ENCODE data around the gene DRAP1. TPM values are rescaled to one million over a fixed set of nuclear protein-coding genes. Genes with fewer than 3 reads are reported as not detected.

DRAP1 gene
- total RNA-seq, 2 donors from 2014 or later, result 72.1 to 83.1 TPM

DNA sequence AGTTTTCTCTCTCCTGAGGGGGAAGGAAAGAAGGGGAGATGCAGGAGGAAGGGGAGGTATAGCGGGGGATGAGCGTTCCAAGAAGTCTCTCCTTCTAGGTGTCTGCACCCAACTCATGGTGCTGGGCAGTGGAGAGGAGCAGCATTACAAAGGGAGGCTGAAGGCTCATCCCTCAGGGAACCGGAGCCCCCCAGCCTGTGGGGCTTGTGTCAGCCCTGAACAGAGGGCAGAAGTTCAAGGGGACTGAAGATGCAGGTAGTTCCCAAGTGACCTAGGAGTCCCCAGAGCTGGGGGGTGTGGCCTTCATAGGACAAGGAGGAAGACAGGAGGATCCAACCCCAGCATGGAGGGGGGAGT lies 2.2 kb upstream of the DRAP1 start:
- Histone ChIP-seq H3K27me3 (no peaks in the 10 kb centered on the region), H3K36me3 (peaks cover under 1% of the 10 kb centered on the region), H3K27ac (peak overlapping the region; percentile 93 to 97), H3K4me3 (peak overlapping the region in 1 of 2 donors; percentile 98), H3K4me1 (peaks cover 0 to 56% of the 10 kb centered on the region in 2 donors), H3K9me3 (no peaks in the 10 kb centered on the region)
- TF ChIP-seq, protein P1, sequence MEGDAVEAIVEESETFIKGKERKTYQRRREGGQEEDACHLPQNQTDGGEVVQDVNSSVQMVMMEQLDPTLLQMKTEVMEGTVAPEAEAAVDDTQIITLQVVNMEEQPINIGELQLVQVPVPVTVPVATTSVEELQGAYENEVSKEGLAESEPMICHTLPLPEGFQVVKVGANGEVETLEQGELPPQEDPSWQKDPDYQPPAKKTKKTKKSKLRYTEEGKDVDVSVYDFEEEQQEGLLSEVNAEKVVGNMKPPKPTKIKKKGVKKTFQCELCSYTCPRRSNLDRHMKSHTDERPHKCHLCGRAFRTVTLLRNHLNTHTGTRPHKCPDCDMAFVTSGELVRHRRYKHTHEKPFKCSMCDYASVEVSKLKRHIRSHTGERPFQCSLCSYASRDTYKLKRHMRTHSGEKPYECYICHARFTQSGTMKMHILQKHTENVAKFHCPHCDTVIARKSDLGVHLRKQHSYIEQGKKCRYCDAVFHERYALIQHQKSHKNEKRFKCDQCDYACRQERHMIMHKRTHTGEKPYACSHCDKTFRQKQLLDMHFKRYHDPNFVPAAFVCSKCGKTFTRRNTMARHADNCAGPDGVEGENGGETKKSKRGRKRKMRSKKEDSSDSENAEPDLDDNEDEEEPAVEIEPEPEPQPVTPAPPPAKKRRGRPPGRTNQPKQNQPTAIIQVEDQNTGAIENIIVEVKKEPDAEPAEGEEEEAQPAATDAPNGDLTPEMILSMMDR (IDR thresholded peaks at IDR 0.05), result no peak
- no peak for DNase-seq (ENCODE audit: low spot score)

- Histone ChIP-seq H3K27ac (peak overlapping the region; percentile 93 to 97), H3K27me3 (no peaks in the 10 kb centered on the region), H3K4me3 (peak overlapping the region; percentile 98 to 99), H3K9me3 (no peaks in the 10 kb centered on the region), H3K36me3 (peaks cover 6% of the 10 kb centered on the region), H3K4me1 (peaks cover 0 to 53% of the 10 kb centered on the region in 2 donors)
- no peak for DNase-seq (ENCODE audit: low spot score)
- TF ChIP-seq, protein P1 (IDR thresholded peaks at IDR 0.05), result no peak
These were observed 1.6 kb upstream of the DRAP1 start for GRCh38 chr11:65917434-65918210.

DNA sequence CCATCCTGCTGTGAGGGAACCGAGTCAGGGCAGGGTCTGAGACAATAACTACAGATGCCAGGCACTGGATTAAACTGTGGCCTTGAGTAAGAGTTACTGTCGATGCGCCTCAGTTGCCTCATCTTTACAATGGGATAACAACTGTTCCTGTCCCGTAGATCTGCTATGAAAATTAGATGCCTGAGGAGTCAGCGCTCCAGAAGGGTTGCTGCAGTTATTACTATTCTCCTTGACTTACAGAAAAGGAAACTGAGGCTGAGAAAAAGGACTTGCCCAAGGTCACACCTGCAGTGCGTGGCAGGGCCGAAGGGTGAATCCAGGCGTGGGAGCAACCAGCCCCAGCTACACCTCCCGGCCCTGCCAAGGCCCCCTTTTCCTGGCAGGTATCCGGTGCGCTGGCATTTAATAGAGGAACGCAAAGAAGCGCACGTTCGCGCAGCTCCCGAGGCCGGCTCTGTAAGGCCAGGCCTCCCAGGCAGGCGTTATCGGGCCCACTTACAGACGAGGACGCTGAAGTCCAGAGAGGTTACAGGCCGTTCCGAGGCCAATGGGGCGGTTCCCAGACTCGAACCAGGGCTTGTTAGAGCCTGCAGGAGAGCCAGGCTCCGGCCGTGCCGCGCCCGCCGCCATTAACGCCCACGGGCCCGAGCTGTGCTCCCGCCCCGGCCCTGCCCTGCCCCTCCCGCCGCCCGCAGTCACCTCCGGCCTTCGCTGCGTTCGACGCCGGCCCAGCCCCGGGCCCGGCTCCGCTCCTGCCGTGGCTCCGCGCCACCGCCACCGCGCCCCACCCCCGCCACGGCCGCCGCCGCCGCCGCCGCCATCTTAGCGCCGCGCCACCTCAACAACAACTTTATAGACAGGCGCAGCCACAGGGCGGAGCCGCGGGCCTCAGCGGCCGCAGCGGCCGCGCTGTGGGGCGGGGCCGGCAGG lies 750 bp upstream of the DRAP1 start, which contains the start of gene C11orf68:
Gene C11orf68 (minus strand): TSS at position 852 of the 930 bp plus-strand sequence. CDS start 31 bp downstream, at position 821.
- H3K9me3 ChIP-seq, result no peaks in the 10 kb centered on the region
- H3K27ac ChIP-seq, result peak within 1 kb of the TSS; percentile 93 to 96
- peaks cover 0 to 53% of the 10 kb centered on the region in 2 donors for H3K4me1 ChIP-seq
- no peak for DNase-seq (ENCODE audit: low spot score)
- TF ChIP-seq, protein P1 (IDR thresholded peaks at IDR 0.05), result no peak
- no peaks in the 10 kb centered on the region for H3K27me3 ChIP-seq
- H3K36me3 ChIP-seq, result peaks cover 12% of the 10 kb centered on the region
- peak within 1 kb of the TSS; percentile 98 to 99 for H3K4me3 ChIP-seq

DNA sequence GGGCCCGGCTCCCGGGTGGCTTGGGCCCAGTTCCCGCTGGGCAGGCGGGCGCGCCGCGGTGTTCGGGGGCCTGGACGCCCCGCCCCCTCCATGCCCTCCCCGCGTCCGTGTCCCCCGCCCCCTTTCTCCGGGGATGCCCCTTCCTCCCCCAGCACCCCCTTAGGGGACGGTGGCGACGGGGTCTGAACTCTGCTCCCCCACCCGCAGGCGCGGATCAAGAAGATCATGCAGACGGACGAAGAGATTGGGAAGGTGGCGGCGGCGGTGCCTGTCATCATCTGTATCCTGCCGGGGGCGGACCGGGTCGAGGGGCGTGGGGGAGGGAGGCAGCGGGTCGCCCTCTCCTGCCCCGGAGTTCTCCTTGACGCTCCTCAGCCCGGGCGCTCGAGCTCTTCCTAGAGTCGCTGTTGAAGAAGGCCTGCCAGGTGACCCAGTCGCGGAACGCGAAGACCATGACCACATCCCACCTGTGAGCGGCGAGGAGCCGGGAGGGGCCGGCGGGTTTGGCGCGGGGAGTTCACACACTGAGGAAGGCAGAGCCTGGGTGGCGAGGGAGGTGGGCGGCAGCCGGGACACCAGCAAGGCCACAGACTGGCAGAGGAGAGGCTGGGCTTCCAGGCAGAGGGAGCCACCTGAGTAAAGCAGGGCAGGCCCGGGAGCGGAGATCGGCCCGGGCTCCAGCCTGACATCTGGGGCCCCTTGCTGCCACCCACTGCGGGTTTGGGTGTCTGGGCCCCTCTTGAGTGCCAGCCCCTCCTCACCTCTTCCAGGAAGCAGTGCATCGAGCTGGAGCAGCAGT lies 546 bp downstream of the DRAP1 start:
- DNase-seq (ENCODE audit: low spot score), result no peak
- TF ChIP-seq, protein P1 (IDR thresholded peaks at IDR 0.05), result no peak
- Histone ChIP-seq H3K4me1 (peaks cover 0 to 51% of the 10 kb centered on the region in 2 donors), H3K9me3 (no peaks in the 10 kb centered on the region), H3K27me3 (no peaks in the 10 kb centered on the region), H3K4me3 (peak overlapping the region; percentile 98 to 99), H3K27ac (peak overlapping the region; percentile 88 to 96), H3K36me3 (peaks cover 12% of the 10 kb centered on the region)

GRCh38 chr11:65920372-65920802 lies 1.2 kb downstream of the DRAP1 start:
- peaks cover 0 to 45% of the 10 kb centered on the region in 2 donors for H3K4me1 ChIP-seq
- H3K36me3 ChIP-seq, result peaks cover 12% of the 10 kb centered on the region
- H3K4me3 ChIP-seq, result peak overlapping the region; percentile 98 to 99
- H3K27me3 ChIP-seq, result no peaks in the 10 kb centered on the region
- TF ChIP-seq, protein P1 (IDR thresholded peaks at IDR 0.05), result no peak
- peak overlapping the region in 1 of 2 donors; percentile 88 for H3K27ac ChIP-seq
- H3K9me3 ChIP-seq, result no peaks in the 10 kb centered on the region
- no peak for DNase-seq (ENCODE audit: low spot score)
